SU-DHL-6 (cell line): ENCODE results near the gene CR1.
"Not testable (repeated sequence)": the region's sequence is repeated elsewhere in the genome, so short reads cannot be mapped to it uniquely, and the experiment has no call there.

Experiments used
- H2AFZ ChIP-seq: fragments of 200-600 bp; sonication (generic); 2 replicates; pipeline ENCODE4 v1.6.1; 2014; ENCODE audit warnings: low read depth, mild to moderate bottlenecking, moderate library complexity, mixed read lengths, antibody characterized with exemption, low read length; ENCODE audit not compliant: severe bottlenecking
- H3F3A ChIP-seq: fragments of 200-600 bp; shearing (Covaris generic); 2 replicates; pipeline ENCODE4 v1.6.0; 2016; ENCODE audit warnings: antibody characterized with exemption, mild to moderate bottlenecking; ENCODE audit not compliant: insufficient read depth
- H3K27ac ChIP-seq: fragments of 200-600 bp; sonication (generic); 2 replicates; pipeline ENCODE4 v1.5.1; 2016; ENCODE audit warnings: low read depth, mild to moderate bottlenecking, low read length, moderate library complexity, mixed read lengths
- H3K27me3 ChIP-seq: fragments of 200-600 bp; sonication (generic), shearing (Covaris generic); 2 replicates; pipeline ENCODE4 v1.6.0; 2014; ENCODE audit warnings: mild to moderate bottlenecking, low read length
- H3K36me3 ChIP-seq: fragments of 200-600 bp; sonication (generic); 2 replicates; pipeline ENCODE4 v1.6.1; 2014; ENCODE audit warnings: mild to moderate bottlenecking, low read length, mixed read lengths
- H3K4me2 ChIP-seq: fragments of 300-600, 200-600 bp; shearing (Covaris generic), sonication (generic); 2 replicates; pipeline ENCODE4 v1.6.0; 2014; ENCODE audit warnings: low read length, low read depth, mild to moderate bottlenecking; ENCODE audit not compliant: poor library complexity, severe bottlenecking
- H3K4me3 ChIP-seq: fragments of 200-600 bp; sonication (generic); 2 replicates; pipeline ENCODE4 v1.5.1; 2014; ENCODE audit warnings: antibody characterized with exemption, low read length, mild to moderate bottlenecking, mixed read lengths; ENCODE audit not compliant: insufficient read depth, poor library complexity, severe bottlenecking
- H3K79me2 ChIP-seq: fragments of 200-600 bp; sonication (generic); 2 replicates; pipeline ENCODE4 v1.6.1; 2014; ENCODE audit warnings: mild to moderate bottlenecking, low read length, moderate library complexity; ENCODE audit not compliant: insufficient read depth
- H3K9ac ChIP-seq: fragments of 200-600 bp; sonication (generic); 2 replicates; pipeline ENCODE4 v1.7.0; 2014; ENCODE audit warnings: mild to moderate bottlenecking, low read length
- H3K9me2 ChIP-seq: fragments of 200-600 bp; sonication (generic); replicated peaks from 2 replicates; pipeline ENCODE4 v1.6.1; 2014; ENCODE audit warnings: low read length; ENCODE audit not compliant: insufficient read depth
- H3K9me3 ChIP-seq: fragments of 200-600 bp; sonication (generic); 2 replicates; pipeline ENCODE4 v1.6.1; 2014; ENCODE audit warnings: low read length, mixed read lengths; ENCODE audit not compliant: insufficient read depth
- H4K20me1 ChIP-seq: fragments of 200-600 bp; sonication (generic); 2 replicates; pipeline ENCODE4 v1.6.1; 2014; ENCODE audit warnings: low read depth, mild to moderate bottlenecking, antibody characterized with exemption, low read length, moderate library complexity, mixed read lengths
- EZH2phosphoT487 ChIP-seq: fragments of 200-600 bp; sonication (generic), shearing (Covaris generic); conservative IDR thresholded peaks from 2 replicates; pipeline ENCODE4 v1.6.1; 2018; ENCODE audit warnings: mild to moderate bottlenecking, antibody characterized with exemption, low read length, moderate library complexity, mixed read lengths
- TF ChIP-seq, protein P1 (sequence below): fragments of 200-600 bp; sonication (generic); IDR thresholded peaks from one replicate; pipeline ENCODE4 v1.5.1; 2017; ENCODE audit warnings: antibody characterized with exemption, mild to moderate bottlenecking, low read length, moderate library complexity; ENCODE audit not compliant: insufficient read depth, poor library complexity, severe bottlenecking

CR1 gene

DNA sequence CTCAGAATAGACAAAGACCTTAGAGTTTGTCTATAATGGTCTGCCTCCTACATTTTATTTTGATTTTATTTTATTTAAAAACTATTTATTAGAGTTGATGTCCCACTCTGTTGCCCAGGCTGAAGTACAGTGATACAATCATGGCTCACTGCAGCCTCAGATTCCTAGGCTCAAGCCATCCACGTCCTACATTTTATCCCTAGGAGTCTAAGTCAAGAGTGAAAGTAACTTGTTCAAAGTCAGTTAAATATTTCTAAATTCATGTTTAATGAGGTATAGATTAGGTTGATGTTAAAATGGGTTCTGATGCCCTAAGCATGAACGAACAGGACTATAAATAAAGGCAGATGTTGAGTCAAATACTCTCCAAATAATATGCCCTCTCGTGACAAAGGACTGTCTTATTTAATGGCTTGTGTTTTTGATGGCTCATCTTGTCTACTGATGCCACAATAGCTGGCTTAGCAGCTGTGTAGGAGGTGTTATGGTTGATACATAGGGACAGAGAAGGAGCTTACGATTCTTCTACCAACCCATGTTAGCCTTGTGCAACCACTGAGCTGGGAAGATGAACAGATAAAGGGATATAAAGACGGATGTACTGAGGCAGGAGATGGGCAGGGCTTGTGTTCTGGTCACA, 83.0 kb downstream of the CR1 start:
- H2AFZ ChIP-seq, result no peak overlapping the region
- no peaks in the 10 kb centered on the region for H3K79me2 ChIP-seq
- H3K4me3 ChIP-seq, result no peak overlapping the region
- H3K9me3 ChIP-seq, result no peaks in the 10 kb centered on the region
- no peaks in the 10 kb centered on the region for H3F3A ChIP-seq
- H3K27me3 ChIP-seq, result no peaks in the 10 kb centered on the region
- TF ChIP-seq, protein P1, sequence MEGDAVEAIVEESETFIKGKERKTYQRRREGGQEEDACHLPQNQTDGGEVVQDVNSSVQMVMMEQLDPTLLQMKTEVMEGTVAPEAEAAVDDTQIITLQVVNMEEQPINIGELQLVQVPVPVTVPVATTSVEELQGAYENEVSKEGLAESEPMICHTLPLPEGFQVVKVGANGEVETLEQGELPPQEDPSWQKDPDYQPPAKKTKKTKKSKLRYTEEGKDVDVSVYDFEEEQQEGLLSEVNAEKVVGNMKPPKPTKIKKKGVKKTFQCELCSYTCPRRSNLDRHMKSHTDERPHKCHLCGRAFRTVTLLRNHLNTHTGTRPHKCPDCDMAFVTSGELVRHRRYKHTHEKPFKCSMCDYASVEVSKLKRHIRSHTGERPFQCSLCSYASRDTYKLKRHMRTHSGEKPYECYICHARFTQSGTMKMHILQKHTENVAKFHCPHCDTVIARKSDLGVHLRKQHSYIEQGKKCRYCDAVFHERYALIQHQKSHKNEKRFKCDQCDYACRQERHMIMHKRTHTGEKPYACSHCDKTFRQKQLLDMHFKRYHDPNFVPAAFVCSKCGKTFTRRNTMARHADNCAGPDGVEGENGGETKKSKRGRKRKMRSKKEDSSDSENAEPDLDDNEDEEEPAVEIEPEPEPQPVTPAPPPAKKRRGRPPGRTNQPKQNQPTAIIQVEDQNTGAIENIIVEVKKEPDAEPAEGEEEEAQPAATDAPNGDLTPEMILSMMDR, result no peak
- no peak for TF ChIP-seq EZH2phosphoT487
- no peak overlapping the region for H3K9ac ChIP-seq
- H3K9me2 ChIP-seq, result no peaks in the 10 kb centered on the region
- no peak overlapping the region for H3K4me2 ChIP-seq
- H3K27ac ChIP-seq, result no peak overlapping the region
- H4K20me1 ChIP-seq, result no peaks in the 10 kb centered on the region
- no peaks in the 10 kb centered on the region for H3K36me3 ChIP-seq

DNA sequence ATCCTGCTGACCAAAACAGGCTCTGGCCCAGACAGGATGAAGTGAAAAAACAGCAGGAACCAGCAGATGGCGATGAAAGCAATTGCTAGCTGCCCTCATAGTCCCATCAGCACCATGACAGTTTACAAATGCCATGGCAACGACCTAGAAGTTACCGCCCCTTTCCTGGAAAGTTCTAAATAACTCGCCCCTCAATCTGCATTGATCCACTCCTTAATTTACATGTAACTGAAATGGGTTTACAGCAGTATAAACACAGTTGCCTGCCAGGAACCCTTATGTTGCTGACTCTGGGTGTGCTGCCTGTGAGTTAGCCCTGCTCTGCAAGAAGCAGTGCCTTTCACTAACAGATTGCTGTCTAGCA, 83.5 kb downstream of the CR1 start:
- no peak overlapping the region for H3K4me2 ChIP-seq
- H3K4me3 ChIP-seq, result no peak overlapping the region
- no peaks in the 10 kb centered on the region for H3K9me3 ChIP-seq
- TF ChIP-seq, protein P1, result peak; percentile 65
- TF ChIP-seq EZH2phosphoT487, result no peak
- H3K9me2 ChIP-seq, result no peaks in the 10 kb centered on the region
- no peak overlapping the region for H3K9ac ChIP-seq
- no peaks in the 10 kb centered on the region for H3K36me3 ChIP-seq
- H2AFZ ChIP-seq, result no peak overlapping the region
- no peaks in the 10 kb centered on the region for H4K20me1 ChIP-seq
- no peak overlapping the region for H3K27ac ChIP-seq
- no peaks in the 10 kb centered on the region for H3K79me2 ChIP-seq
- H3K27me3 ChIP-seq, result no peaks in the 10 kb centered on the region
- no peaks in the 10 kb centered on the region for H3F3A ChIP-seq

DNA sequence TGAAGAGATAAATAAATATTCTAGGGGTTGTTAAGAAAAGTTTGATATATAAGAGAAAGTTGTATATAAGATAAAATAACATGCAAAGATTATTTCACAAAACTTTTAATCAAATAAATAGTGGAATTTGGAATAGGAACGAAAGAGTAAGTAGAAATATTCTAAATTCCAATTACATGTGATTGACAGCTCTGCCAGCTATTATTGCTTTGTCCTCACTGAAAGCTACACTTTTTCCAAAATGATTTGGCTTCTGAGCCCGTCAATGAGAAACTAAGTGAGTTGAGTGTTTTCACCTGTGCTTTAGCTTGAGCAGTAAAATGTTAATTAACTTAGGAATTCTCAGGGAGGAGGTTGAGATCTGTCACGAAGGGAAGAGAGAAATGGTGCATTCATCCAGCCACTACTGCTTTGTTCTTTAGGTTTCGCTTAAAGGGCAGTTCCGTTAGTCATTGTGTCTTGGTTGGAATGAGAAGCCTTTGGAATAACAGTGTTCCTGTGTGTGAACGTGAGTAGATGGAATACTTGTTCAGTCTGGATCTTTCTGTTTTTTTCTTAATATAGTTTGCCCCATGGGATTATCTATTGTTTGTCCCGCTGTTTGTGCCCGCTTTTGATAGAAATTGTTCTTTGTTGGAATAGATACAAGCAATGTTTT, 85.7 kb downstream of the CR1 start:
- Histone ChIP-seq H3F3A (no peaks in the 10 kb centered on the region), H3K9me2 (no peaks in the 10 kb centered on the region), H3K9ac (no peak overlapping the region), H3K79me2 (no peaks in the 10 kb centered on the region), H4K20me1 (no peaks in the 10 kb centered on the region), H3K36me3 (no peaks in the 10 kb centered on the region), H3K9me3 (no peaks in the 10 kb centered on the region), H3K27ac (no peak overlapping the region), H3K27me3 (no peaks in the 10 kb centered on the region), H3K4me3 (no peak overlapping the region), H3K4me2 (no peak overlapping the region), H2AFZ (no peak overlapping the region)
- TF ChIP-seq, protein P1, result no peak
- no peak for TF ChIP-seq EZH2phosphoT487

DNA sequence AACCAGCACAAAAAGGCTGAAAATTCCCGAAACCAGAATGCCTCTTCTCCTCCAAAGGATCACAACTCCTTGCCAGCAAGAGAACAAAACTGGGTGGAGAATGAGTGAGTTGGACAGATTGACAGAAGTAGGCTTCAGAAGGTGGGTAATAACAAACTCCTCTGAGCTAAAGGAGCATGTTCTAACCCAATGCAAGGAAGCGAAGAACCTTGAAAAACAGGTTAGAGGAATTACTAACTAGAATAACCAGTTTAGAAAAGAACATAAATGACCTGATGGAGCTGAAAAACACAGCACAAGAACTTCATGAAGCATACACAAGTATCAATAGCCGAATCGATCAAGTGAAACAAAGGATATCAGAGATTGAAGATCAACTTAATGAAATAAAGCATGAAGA, 93.5 kb downstream of the CR1 start:
- H2AFZ ChIP-seq, H3K27me3 ChIP-seq, H3K4me3 ChIP-seq, H3K9me2 ChIP-seq, H4K20me1 ChIP-seq, H3K27ac ChIP-seq, H3K9ac ChIP-seq, H3K9me3 ChIP-seq, H3K4me2 ChIP-seq, H3K79me2 ChIP-seq, H3F3A ChIP-seq, H3K36me3 ChIP-seq: not testable (repeated sequence)

DNA sequence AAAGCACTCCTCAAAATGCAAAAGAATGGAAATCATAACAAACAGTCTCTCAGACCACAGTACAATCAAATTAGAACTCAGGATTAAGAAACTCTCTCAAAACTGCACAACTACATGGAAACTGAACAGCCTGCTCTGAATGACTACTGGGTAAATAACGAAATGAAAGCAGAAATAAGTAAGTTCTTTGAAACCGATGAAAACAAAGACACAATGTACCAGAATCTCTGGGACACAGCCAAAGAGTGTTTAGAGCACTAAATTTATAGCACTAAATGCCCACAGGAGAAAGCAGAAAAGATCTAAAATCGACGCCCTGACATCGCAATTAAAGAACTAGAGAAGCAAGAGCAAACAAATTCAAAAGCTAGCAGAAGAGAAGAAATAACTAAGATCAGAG, 95.2 kb downstream of the CR1 start:
- H3K9me3 ChIP-seq, H3K9me2 ChIP-seq, H3K27me3 ChIP-seq, H4K20me1 ChIP-seq, H3F3A ChIP-seq, H3K79me2 ChIP-seq, H3K4me2 ChIP-seq, H3K27ac ChIP-seq, H3K4me3 ChIP-seq, H2AFZ ChIP-seq, H3K9ac ChIP-seq, H3K36me3 ChIP-seq: not testable (repeated sequence)

DNA sequence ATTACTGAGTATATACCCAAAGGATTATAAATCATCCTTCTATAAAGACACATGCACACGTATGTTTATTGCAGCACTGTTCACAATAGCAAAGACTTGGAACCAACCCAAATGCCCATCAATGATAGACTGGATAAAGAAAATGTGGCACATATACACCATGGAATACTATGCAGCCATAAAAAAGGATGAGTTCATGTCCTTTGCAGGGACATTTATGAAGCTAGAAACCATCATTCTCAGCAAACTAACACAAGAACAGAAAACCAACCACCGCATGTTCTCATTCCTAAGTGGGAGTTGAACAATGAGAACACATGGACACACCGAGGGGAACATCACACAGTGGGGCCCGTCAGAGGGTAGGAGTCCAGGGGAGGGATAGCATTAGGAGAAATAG, 98.1 kb downstream of the CR1 start:
- H3K36me3 ChIP-seq, H3K27ac ChIP-seq, H3K4me3 ChIP-seq, H2AFZ ChIP-seq, H3K27me3 ChIP-seq, H4K20me1 ChIP-seq, H3K4me2 ChIP-seq, H3K9ac ChIP-seq, H3F3A ChIP-seq, H3K9me2 ChIP-seq, H3K9me3 ChIP-seq, H3K79me2 ChIP-seq: not testable (repeated sequence)
